ENCODE results near the gene SNX19. TPM values are rescaled to one million over a fixed set of nuclear protein-coding genes. Genes with fewer than 3 reads are reported as not detected.

SNX19 gene
- total RNA-seq, 1 donor from 2014 or later: 45.6 TPM

DNA sequence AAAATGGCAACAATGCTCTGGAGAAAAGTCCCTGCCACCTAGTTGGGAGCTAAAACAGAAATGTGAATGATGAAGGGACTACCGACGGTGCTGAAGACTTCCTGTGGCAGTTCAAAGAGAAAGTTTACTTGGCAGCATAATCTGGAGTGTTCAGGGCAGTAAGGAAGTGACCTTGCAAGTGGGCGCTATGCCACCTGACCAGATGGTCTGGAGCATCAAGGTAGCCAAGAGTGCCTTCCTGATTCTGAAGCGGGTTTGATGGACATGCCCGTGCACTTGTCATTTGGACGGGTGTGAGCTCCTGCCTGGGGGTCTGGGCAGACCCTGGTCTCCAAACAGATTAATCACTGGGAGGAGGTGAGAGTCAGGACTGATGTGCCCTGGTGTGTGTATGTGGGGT is 1.8 kb upstream of the SNX19 start:
- peaks cover 2% of the 10 kb centered on the region for H3K27me3 ChIP-seq (ENCODE audit: insufficient read depth, low read length)
- no peaks in the 10 kb centered on the region for H4K20me1 ChIP-seq (ENCODE audit: insufficient read depth, low read length)
- no peak overlapping the region for H3K4me2 ChIP-seq (ENCODE audit: low read length)
- no peak overlapping the region for H3K9ac ChIP-seq (ENCODE audit: low read length)
- H2AFZ ChIP-seq (ENCODE audit: low read depth, low read length): peak overlapping the region; percentile 6
- H3K9me3 ChIP-seq (ENCODE audit: insufficient read depth, low read depth, low read length): no peaks in the 10 kb centered on the region
- TF ChIP-seq CTCF (IDR thresholded peaks at IDR 0.05; ENCODE audit: insufficient read depth, low read depth, low read length) (no peak), EZH2 (IDR thresholded peaks at IDR 0.05; ENCODE audit: insufficient read depth, low read length) (no peak)
- FAIRE-seq: no peak
- H3K79me2 ChIP-seq (ENCODE audit: insufficient read depth, low read length): peaks cover 33% of the 10 kb centered on the region
- H3K4me3 ChIP-seq (ENCODE audit: insufficient read depth, low read depth, low read length): no peak overlapping the region
- Mint-ChIP-seq H3K9me3 (ENCODE audit: unreplicated experiment) (peaks cover 1% of the 10 kb centered on the region), H3K27me3 (ENCODE audit: low read depth, unreplicated experiment) (peaks cover 18% of the 10 kb centered on the region), H3K36me3 (ENCODE audit: low read depth, unreplicated experiment) (peaks cover 11% of the 10 kb centered on the region), H3K4me1 (ENCODE audit: low read depth, unreplicated experiment) (peaks cover 4% of the 10 kb centered on the region), H3K27ac (ENCODE audit: unreplicated experiment) (no peak overlapping the region), H3K4me3 (ENCODE audit: unreplicated experiment) (no peak overlapping the region)
- H3K36me3 ChIP-seq (ENCODE audit: insufficient read depth, low read length): peaks cover 12% of the 10 kb centered on the region
- H3K4me1 ChIP-seq (ENCODE audit: insufficient read depth, low read length): peaks cover 8% of the 10 kb centered on the region
- DNase-seq (ENCODE audit: low read depth): no peak
- H3K27ac ChIP-seq (ENCODE audit: low read depth, low read length): no peak overlapping the region

- Histone ChIP-seq H3K27ac (ENCODE audit: low read depth, low read length) (peak overlapping the region; percentile 2), H3K27me3 (ENCODE audit: insufficient read depth, low read length) (peaks cover 2% of the 10 kb centered on the region), H3K4me2 (ENCODE audit: low read length) (peak overlapping the region; percentile 98), H3K9me3 (ENCODE audit: insufficient read depth, low read depth, low read length) (no peaks in the 10 kb centered on the region), H4K20me1 (ENCODE audit: insufficient read depth, low read length) (no peaks in the 10 kb centered on the region), H3K4me3 (ENCODE audit: insufficient read depth, low read depth, low read length) (peak overlapping the region; percentile 79), H2AFZ (ENCODE audit: low read depth, low read length) (peak overlapping the region; percentile 76), H3K36me3 (ENCODE audit: insufficient read depth, low read length) (peaks cover 12% of the 10 kb centered on the region), H3K79me2 (ENCODE audit: insufficient read depth, low read length) (peaks cover 43% of the 10 kb centered on the region), H3K9ac (ENCODE audit: low read length) (peak overlapping the region; percentile 92), H3K4me1 (ENCODE audit: insufficient read depth, low read length) (peaks cover 8% of the 10 kb centered on the region)
- Mint-ChIP-seq H3K4me3 (ENCODE audit: unreplicated experiment) (peak overlapping the region; percentile 80), H3K27me3 (ENCODE audit: low read depth, unreplicated experiment) (peaks cover 18% of the 10 kb centered on the region), H3K27ac (ENCODE audit: unreplicated experiment) (peak overlapping the region; percentile 77), H3K9me3 (ENCODE audit: unreplicated experiment) (peaks cover 1% of the 10 kb centered on the region), H3K4me1 (ENCODE audit: low read depth, unreplicated experiment) (peaks cover 4% of the 10 kb centered on the region), H3K36me3 (ENCODE audit: low read depth, unreplicated experiment) (peaks cover 15% of the 10 kb centered on the region)
- FAIRE-seq (no peak), DNase-seq (ENCODE audit: low read depth) (peak; percentile 2)
- TF ChIP-seq EZH2 (IDR thresholded peaks at IDR 0.05; ENCODE audit: insufficient read depth, low read length) (no peak), CTCF (IDR thresholded peaks at IDR 0.05; ENCODE audit: insufficient read depth, low read depth, low read length) (no peak)
Observed at GRCh38 chr11:130916910-130917309, 631 bp upstream of the SNX19 start.

DNA sequence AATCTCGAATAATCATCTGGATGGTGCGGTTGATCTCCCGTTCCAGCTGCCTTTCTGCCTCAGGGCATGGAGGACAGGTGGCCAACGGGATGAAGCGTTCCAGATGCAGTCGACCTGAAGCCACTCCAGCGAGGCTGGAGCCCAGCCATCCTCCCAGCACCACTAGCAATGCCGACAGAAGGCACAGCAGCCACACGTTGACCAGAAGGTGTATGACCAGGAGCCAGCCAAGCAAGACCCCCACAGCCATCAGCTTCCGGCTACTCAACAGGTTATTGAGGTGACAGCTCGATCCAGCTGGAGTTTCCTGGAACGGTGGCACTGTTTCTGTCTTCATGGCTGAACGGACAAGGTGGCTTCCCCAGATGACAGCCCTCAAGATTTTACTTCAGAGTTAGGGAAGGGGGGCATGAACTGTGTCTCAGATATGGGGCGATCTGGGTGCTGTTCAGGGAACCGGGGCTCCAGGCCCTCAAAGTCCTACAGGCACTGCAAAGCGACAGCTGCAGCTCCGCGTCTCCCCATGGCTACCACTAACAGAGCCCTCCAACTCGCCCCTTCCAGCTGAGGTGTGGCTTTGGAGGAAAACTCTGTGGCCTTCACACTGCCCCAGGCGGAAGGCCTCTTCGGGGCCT is 559 bp downstream of the SNX19 start:
- peaks cover 43% of the 10 kb centered on the region for H3K79me2 ChIP-seq (ENCODE audit: insufficient read depth, low read length)

More for the DNA sequence above, 559 bp downstream of the SNX19 start:
- Mint-ChIP-seq H3K27ac (ENCODE audit: unreplicated experiment) (peak overlapping the region; percentile 87), H3K4me1 (ENCODE audit: low read depth, unreplicated experiment) (peaks cover 6% of the 10 kb centered on the region), H3K27me3 (ENCODE audit: low read depth, unreplicated experiment) (peaks cover 8% of the 10 kb centered on the region), H3K9me3 (ENCODE audit: unreplicated experiment) (no peaks in the 10 kb centered on the region), H3K4me3 (ENCODE audit: unreplicated experiment) (peak overlapping the region; percentile 89), H3K36me3 (ENCODE audit: low read depth, unreplicated experiment) (peaks cover 15% of the 10 kb centered on the region)
- Histone ChIP-seq H3K9me3 (ENCODE audit: insufficient read depth, low read depth, low read length) (no peaks in the 10 kb centered on the region), H4K20me1 (ENCODE audit: insufficient read depth, low read length) (no peaks in the 10 kb centered on the region), H3K27me3 (ENCODE audit: insufficient read depth, low read length) (no peaks in the 10 kb centered on the region), H3K27ac (ENCODE audit: low read depth, low read length) (peak overlapping the region; percentile 90), H3K36me3 (ENCODE audit: insufficient read depth, low read length) (peaks cover 12% of the 10 kb centered on the region), H3K4me2 (ENCODE audit: low read length) (peak overlapping the region; percentile 98), H3K9ac (ENCODE audit: low read length) (peak overlapping the region; percentile 92), H3K4me1 (ENCODE audit: insufficient read depth, low read length) (peaks cover 8% of the 10 kb centered on the region), H3K4me3 (ENCODE audit: insufficient read depth, low read depth, low read length) (peak overlapping the region; percentile 79), H2AFZ (ENCODE audit: low read depth, low read length) (peak overlapping the region; percentile 91)
- TF ChIP-seq CTCF (IDR thresholded peaks at IDR 0.05; ENCODE audit: insufficient read depth, low read depth, low read length) (no peak), EZH2 (IDR thresholded peaks at IDR 0.05; ENCODE audit: insufficient read depth, low read length) (no peak)
- FAIRE-seq (no peak), DNase-seq (ENCODE audit: low read depth) (no peak)

All from astrocyte (in vitro differentiated cells and primary cell).